LNCAP (cell line): ENCODE data around the gene NSFL1C.

Experiments
- CTCF ChIP-seq: fragments of 450-650 bp; IDR thresholded peaks from 2 replicates; pipeline ENCODE4 v1.5.1; 2017; ENCODE audit warnings: mild to moderate bottlenecking

NSFL1C gene

GRCh38 chr20:1462834-1463233 lies 3.8 kb downstream of the NSFL1C start:
- TF ChIP-seq CTCF: no peak

DNA sequence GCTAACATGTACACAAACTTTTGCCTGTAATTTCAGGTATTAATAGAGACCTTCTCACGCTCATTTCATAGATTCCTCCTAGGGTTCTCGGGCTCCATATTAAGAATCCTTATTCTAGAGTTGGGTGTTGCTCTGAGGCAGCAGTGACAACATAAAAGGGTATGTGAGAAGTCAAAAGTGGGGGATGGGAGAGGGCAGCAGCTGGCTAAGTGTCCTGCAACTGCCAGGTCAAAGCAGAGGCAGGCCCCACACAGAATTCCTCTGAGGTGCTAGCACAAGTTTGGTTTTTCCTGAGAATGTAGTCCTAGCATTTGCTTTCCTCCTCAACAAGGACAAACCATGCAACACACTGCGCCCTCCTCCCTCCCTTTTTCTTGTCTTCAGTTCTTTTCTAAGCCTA lies 4.6 kb downstream of the NSFL1C start:
- TF ChIP-seq CTCF: no peak

- TF ChIP-seq CTCF: no peak
Observed at GRCh38 chr20:1460275-1460674, 6.4 kb downstream of the NSFL1C start.

- TF ChIP-seq CTCF: no peak
Observed at GRCh38 chr20:1457992-1458391, 8.7 kb downstream of the NSFL1C start.

DNA sequence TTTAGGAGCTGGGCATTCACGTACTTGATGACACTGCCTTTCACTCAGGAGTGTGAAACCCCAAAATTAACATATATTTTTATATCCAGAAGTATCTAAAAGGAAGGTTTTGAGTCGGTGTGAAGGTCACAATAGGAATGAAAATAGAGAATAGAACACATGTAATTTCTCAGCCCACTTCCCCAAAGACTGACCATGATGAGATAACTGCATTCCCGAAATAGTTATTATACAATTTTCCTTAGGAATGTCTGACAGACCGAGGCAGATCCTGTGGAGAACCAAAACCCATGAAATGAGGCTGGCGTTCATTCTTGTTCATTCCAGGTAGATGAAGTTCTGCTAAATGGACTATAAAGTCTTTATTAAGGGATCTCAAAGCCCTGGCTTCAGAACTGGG lies 10.3 kb downstream of the NSFL1C start:
- no peak for TF ChIP-seq CTCF

- no peak for TF ChIP-seq CTCF
Observed at GRCh38 chr20:1450926-1451491, 15.6 kb downstream of the NSFL1C start.

DNA sequence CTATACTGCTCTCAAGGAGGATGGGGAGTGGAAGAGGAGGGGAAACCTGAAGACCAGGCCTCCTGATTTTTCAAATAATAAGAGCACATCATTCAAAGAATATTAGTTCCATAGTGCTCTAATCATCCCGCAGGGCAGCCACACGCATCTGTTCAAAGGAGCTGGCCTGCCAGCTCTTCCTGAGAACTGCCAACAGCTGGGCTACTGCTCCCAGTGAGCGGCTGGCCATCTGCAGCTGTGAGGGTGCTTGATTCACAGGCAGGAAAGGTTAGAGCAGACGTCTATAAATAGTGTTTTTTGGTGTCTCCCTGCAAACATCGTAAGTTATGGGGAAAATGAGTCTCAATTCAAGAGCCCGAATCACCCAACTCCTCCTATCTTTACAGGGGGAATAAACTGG lies 17.3 kb downstream of the NSFL1C start:
- TF ChIP-seq CTCF: no peak

- no peak for TF ChIP-seq CTCF
Observed at GRCh38 chr20:1448081-1448620, 18.5 kb downstream of the NSFL1C start.
